ENCODE results near the gene HSD3B1. TPM values are rescaled to one million over a fixed set of nuclear protein-coding genes. Genes with fewer than 3 reads are reported as not detected.
"Not testable (repeated sequence)": the region's sequence is repeated elsewhere in the genome, so short reads cannot be mapped to it uniquely, and the experiment has no call there.

The HSD3B1 gene
- polyA plus RNA-seq, 1 donor: 0.09 TPM

GRCh38 chr1:119553302-119554071 lies 46.5 kb downstream of the HSD3B1 start:
- DNase-seq (ENCODE audit: low read depth): not testable (repeated sequence)

GRCh38 chr1:119554183-119554582 lies 47.2 kb downstream of the HSD3B1 start:
- peak; percentile 36 for DNase-seq (ENCODE audit: low read depth)

GRCh38 chr1:119556423-119556822 lies 49.4 kb downstream of the HSD3B1 start:
- no peak for DNase-seq (ENCODE audit: low read depth)

DNA sequence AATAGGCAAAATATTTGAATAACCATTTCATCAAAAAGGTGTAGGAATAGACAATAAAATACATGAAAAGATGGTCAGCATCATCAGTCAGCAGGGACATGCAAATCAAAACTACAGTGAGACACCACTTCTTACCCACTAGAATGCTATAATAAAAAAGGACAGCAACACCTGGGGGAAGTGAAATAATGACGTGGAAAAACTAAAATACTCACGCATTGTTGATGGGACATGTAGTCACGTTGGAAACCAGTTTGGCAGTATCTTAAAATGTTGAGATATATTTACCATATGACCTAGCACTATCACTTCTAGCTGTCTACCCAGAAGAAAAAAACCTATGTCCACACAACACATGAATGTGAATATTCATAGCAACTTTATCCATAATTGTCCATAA lies 53.4 kb downstream of the HSD3B1 start:
- not testable (repeated sequence) for DNase-seq (ENCODE audit: low read depth)

GRCh38 chr1:119564548-119564947 lies 57.5 kb downstream of the HSD3B1 start:
- no peak for DNase-seq (ENCODE audit: low read depth)

Other genes starting within 250 kb of the HSD3B1 start
- 0.14 TPM for gene HAO2, start 138.4 kb upstream of the HSD3B1 start, polyA plus RNA-seq (ENCODE audit: insufficient read length)
- gene HSD3B2, start 92.1 kb upstream of the HSD3B1 start, polyA plus RNA-seq (ENCODE audit: insufficient read length): not detected
- gene ZNF697, start 141.1 kb downstream of the HSD3B1 start, polyA plus RNA-seq (ENCODE audit: insufficient read length): 11.6 TPM
- 52.2 TPM for gene PHGDH, start 204.7 kb downstream of the HSD3B1 start, polyA plus RNA-seq (ENCODE audit: insufficient read length)

Data from forelimb muscle (tissue), 1 donor.